ENCODE results near the gene ANGPT4. TPM values are rescaled to one million over a fixed set of nuclear protein-coding genes. Genes with fewer than 3 reads are reported as not detected.

The ANGPT4 gene
- total RNA-seq: 1 to 10 TPM in 3 of 4 donors, under 1 TPM in 1; 0.63 to 4.7 (median 1.3) TPM

- H3K27me3 ChIP-seq: no peaks in the 10 kb centered on the region
- TF ChIP-seq CTCF (IDR thresholded peaks at IDR 0.05) (no peak), POLR2A (IDR thresholded peaks at IDR 0.05) (no peak), EP300 (IDR thresholded peaks at IDR 0.05) (no peak)
- H3K36me3 ChIP-seq: no peaks in the 10 kb centered on the region
- no peaks in the 10 kb centered on the region for H3K9me3 ChIP-seq
- no peak within 1 kb of the TSS for H3K27ac ChIP-seq
- H3K4me3 ChIP-seq: no peak within 1 kb of the TSS
- WGBS, 2 donors: 31 to 33% methylated on average over 18 of the region's 18 CpGs
- DNase-seq (ENCODE audit: low spot score in 2 of 2): no peak
- peaks cover 0 to 26% (median 5%) of the 10 kb centered on the region in 4 donors for H3K4me1 ChIP-seq
Observed at GRCh38 chr20:916125-916799, at the start of gene ANGPT4. ANGPT4 (minus strand) TSS chr20:916334; CDS start chr20:916214, 120 bp downstream.

- Histone ChIP-seq H3K27ac (no peak overlapping the region), H3K27me3 (peaks cover 0 to 5% of the 10 kb centered on the region in 2 donors), H3K36me3 (no peaks in the 10 kb centered on the region), H3K9me3 (peaks cover 0 to 8% (median 0%) of the 10 kb centered on the region in 4 donors), H3K4me3 (no peak overlapping the region), H3K4me1 (no peaks in the 10 kb centered on the region)
- WGBS, 2 donors: 69 to 80% methylated on average over 4 to 10 of the region's 10 CpGs
- DNase-seq (ENCODE audit: low spot score in 2 of 2): no peak
- TF ChIP-seq CTCF (IDR thresholded peaks at IDR 0.05) (no peak), POLR2A (IDR thresholded peaks at IDR 0.05) (no peak), EP300 (IDR thresholded peaks at IDR 0.05) (no peak)
Observed at GRCh38 chr20:963795-964194, 47.7 kb upstream of the ANGPT4 start.

- H3K9me3 ChIP-seq: no peaks in the 10 kb centered on the region
- no peaks in the 10 kb centered on the region for H3K36me3 ChIP-seq
- H3K27me3 ChIP-seq: peaks cover 0 to 5% of the 10 kb centered on the region in 2 donors
- H3K4me1 ChIP-seq: no peaks in the 10 kb centered on the region
- TF ChIP-seq EP300 (IDR thresholded peaks at IDR 0.05): no peak
- no peak for TF ChIP-seq POLR2A (IDR thresholded peaks at IDR 0.05)
- TF ChIP-seq CTCF (IDR thresholded peaks at IDR 0.05): no peak
- no peak overlapping the region for H3K4me3 ChIP-seq
- no peak overlapping the region for H3K27ac ChIP-seq
- DNase-seq (ENCODE audit: low spot score in 2 of 2): no peak
- 91 to 92% methylated on average over 8 of the region's 8 CpGs for WGBS, 2 donors
Observed at GRCh38 chr20:962683-963082, 46.5 kb upstream of the ANGPT4 start.

- Histone ChIP-seq H3K4me3 (no peak overlapping the region), H3K27me3 (peaks cover 0 to 7% of the 10 kb centered on the region in 2 donors), H3K4me1 (no peaks in the 10 kb centered on the region), H3K36me3 (no peaks in the 10 kb centered on the region), H3K9me3 (no peaks in the 10 kb centered on the region), H3K27ac (no peak overlapping the region)
- DNase-seq (ENCODE audit: low spot score in 2 of 2): no peak
- 72 to 75% methylated on average over 3 of the region's 3 CpGs for WGBS, 2 donors
- no peak for TF ChIP-seq EP300 (IDR thresholded peaks at IDR 0.05)
- TF ChIP-seq POLR2A (IDR thresholded peaks at IDR 0.05): no peak
- no peak for TF ChIP-seq CTCF (IDR thresholded peaks at IDR 0.05)
Observed at GRCh38 chr20:962223-962622, 46.1 kb upstream of the ANGPT4 start.

GRCh38 chr20:961768-962167 is 45.6 kb upstream of the ANGPT4 start:
- WGBS, 2 donors: 74% methylated on average over 2 of the region's 2 CpGs

More at GRCh38 chr20:961768-962167, 45.6 kb upstream of the ANGPT4 start:
- Histone ChIP-seq H3K27me3 (peaks cover 0 to 12% of the 10 kb centered on the region in 2 donors), H3K27ac (no peak overlapping the region), H3K4me3 (no peak overlapping the region), H3K9me3 (no peaks in the 10 kb centered on the region), H3K36me3 (no peaks in the 10 kb centered on the region), H3K4me1 (no peaks in the 10 kb centered on the region)
- TF ChIP-seq EP300 (IDR thresholded peaks at IDR 0.05) (no peak), POLR2A (IDR thresholded peaks at IDR 0.05) (no peak), CTCF (IDR thresholded peaks at IDR 0.05) (no peak)
- no peak for DNase-seq (ENCODE audit: low spot score in 2 of 2)

Data from tibial nerve (tissue), 4 donors.